GM12873 (cell line): ENCODE results near the gene LILRA5.

Experiments
- CTCF ChIP-seq: IDR thresholded peaks from 2 replicates; pipeline ENCODE4 v1.5.1; 2012; ENCODE audit warnings: low read depth, mild to moderate bottlenecking, moderate library complexity, low read length, control low read depth; ENCODE audit not compliant: insufficient read depth; ENCODE audit errors: missing control alignments

The LILRA5 gene

GRCh38 chr19:54337858-54338230, 24.9 kb upstream of the LILRA5 start:
- no peak for TF ChIP-seq CTCF

GRCh38 chr19:54336893-54337857, 24.2 kb upstream of the LILRA5 start:
- no peak for TF ChIP-seq CTCF

- no peak for TF ChIP-seq CTCF
These were observed 23.3 kb upstream of the LILRA5 start for GRCh38 chr19:54335979-54336892.

DNA sequence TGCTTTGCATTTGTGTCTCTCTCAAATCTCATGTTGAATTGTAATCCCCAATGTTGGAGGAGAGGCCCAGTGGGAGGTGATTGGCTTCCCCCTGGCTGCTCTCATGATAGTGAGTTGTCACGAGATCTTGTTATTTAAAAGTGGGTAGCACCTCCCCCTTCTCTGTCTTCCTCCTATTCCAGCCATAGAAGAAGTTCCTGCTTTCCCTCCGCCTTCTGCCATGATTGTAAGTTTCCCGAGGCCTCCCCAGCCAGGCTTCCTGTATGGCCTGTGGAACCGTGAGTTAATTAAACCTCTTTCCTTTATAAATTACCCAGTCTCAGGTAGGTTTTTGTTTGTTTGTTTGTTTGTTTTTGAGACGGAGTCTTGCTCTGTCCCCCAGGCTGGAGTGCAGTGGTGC, 22.2 kb upstream of the LILRA5 start:
- TF ChIP-seq CTCF, result no peak

- TF ChIP-seq CTCF, result no peak
These were observed 20.8 kb upstream of the LILRA5 start for GRCh38 chr19:54333586-54334298.

DNA sequence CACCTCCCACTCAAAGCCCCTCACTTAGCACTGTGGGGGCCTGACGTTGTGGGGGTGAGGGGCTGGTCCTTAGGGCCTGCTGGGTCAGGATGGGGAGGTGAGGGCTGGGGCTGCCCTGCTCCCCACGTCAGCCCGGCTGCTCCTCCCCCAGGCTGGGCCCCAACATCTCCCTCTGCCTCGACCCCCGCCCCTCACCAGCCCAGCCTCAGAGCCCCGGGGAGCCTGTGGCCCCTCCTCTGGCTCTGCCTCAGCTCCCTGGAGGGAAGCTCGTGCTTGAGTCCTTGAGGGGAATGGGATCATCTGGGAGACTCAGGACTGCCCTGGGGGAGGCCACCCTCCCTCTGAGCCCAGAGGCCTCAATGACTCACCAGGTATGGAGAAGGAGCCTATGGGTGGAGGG, 19.2 kb upstream of the LILRA5 start:
- no peak for TF ChIP-seq CTCF
